NCI-H510A treated with DMSO at 0.1 percent for 48 hours (cell line): ENCODE measurements around the gene GJA5.
"Not testable (repeated sequence)": the region's sequence is repeated elsewhere in the genome, so short reads cannot be mapped to it uniquely, and the experiment has no call there.

ENCODE experiments used
- DNase-seq: peaks from one replicate; lab custom pipeline; 2025; lab: John Stamatoyannopoulos, UW

GJA5 gene

DNA sequence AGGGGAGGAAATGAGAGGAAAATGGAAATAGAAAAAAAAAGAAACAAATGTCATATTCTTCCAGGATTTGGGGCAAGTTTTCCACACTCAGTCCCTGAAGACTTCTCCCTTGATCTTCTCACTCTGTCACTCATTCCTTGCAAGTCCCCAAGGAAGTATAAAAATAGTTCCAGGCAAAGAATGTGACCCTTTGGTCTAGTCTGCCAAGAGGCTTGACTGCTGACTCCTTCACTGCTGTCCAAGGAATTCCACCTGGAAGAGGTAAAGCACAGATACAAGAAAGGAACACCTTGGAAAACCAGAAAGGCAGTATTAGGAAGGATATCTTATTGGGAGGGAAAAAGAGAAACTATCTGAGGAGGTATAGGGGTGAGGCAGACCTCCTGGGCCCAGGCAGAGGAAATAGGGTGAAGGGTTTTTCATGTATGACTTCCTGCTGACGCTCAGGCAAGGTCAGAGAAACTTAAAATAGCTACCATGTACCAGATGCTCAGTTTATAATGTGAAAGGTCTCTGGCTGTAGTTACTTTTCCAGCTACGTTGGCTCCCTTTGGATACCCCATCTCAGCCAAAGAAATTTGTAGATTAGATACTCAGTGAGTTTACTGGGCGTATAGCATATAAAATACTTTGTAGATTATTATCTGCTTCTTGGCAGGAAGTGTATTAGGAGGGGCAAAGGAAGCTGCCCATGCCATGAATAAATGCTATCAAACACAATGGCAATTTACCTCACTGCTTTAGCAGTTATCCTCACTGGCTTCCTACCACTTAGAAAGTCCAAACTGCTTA is 2.0 kb upstream of the GJA5 start:
- no peak for DNase-seq

DNA sequence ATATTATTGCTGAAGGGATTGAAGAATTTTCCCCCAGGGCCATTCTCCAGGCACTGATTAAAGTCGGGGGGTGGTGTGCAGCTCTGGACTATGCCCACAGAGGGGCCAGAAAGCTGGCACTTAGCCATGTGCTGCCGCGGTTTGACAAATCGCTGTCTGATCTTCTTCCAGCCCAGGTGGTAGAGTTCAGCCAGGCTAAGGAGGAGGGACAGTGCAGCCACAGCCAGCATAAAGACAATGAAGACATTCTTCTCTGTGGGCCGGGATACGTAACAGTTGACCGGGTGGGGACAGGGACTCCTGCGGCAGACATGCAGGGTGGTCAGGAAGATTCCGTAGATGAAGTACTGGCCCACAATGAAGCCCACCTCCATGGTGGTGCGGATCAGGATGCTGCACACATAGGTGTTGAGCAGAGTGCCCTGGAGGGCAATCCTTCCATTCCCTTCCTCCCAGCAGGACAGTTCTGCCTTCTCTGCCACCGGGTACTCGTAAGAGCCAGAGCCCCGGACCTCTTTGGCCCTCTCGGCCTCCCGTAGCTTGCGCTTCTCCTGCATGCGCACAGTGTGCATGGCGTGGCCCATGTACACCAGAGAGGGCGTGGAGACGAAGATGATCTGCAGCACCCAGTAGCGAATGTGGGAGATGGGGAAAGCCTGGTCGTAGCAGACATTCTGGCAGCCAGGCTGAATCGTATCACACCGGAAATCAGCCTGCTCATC is 1.9 kb downstream of the GJA5 start:
- DNase-seq, result no peak

DNA sequence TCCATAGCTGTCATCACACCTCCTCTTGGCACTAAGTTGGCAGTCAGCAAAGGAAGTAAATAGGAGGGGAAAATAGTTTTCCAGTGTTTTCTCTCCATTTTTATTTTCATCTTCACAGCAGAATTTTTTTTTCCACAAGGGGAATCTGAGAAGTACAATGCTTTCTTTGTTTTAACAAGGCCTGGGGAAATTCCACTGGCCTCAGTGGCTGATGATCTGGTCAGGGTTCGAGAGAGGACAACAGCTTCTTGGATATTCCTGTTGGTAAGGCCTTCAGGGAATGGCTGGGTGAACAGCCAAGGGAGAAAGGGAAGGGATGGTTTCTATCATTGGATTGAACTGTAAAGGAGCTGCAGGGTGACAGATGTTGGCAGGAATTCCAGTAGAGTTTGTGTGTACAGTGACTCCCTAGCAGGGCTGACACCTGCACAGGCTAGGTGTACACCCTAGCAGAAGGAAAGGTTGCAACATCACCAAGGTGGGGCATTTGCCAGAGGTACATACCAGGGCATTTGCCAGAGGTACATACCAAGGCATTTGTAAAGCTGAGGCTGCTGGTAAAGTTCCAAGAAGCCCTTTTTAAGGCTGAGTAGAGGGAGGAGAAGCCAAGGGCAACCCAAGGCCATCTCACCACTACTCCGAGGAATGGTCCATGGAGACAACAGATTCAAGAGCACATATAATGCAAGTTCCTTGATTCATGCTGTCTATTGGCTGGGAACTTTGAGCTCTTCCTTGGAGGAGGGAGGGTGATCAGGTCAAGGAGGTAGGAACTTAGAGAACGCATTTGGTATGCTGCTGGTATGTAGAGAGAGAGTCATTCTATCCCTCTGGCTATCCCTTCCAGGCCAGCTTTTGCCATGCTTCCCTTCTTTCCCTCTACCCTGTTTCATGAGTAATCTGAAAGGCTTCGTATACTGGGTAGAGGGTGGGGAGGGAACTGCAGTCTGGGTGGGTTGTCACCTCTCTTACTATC is 3.1 kb downstream of the GJA5 start:
- no peak for DNase-seq

DNA sequence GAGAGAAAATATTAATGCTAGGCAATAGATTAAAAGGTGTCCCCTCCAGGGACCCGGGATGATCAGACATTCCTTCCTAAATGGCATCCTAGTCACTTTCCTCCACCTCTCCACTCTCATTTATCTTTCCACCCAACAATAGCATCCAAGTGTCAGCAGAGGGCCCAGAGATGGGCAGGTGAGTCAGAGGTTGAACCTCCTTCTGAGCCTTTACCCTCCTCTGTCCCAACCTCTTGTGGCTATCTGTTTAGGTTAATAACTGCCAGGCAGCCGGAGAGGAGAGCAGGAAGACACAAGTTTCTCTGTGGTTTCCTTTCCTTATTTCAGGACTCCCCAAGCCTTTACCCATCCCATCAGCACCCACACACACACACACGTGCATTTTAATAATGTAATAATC is 4.1 kb downstream of the GJA5 start:
- no peak for DNase-seq

DNA sequence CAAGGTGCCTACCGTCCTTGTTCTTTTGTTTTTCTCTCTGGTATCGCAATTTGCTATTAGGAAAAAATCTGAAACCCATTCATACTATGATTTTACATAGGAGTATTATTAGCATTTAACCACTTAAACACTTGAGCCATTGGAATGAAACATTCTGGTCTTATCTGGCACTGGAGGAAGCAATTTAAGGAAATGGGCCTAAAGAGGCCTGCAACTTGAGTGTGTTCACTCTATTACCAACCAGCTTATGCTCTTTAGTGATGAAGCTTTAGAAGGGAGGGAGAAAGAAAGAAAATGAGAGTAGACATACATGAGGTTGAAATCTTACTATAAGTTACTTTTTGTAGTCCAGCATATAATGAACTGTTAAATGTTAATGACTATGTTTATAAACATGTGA is 5.7 kb downstream of the GJA5 start:
- DNase-seq, result no peak

DNA sequence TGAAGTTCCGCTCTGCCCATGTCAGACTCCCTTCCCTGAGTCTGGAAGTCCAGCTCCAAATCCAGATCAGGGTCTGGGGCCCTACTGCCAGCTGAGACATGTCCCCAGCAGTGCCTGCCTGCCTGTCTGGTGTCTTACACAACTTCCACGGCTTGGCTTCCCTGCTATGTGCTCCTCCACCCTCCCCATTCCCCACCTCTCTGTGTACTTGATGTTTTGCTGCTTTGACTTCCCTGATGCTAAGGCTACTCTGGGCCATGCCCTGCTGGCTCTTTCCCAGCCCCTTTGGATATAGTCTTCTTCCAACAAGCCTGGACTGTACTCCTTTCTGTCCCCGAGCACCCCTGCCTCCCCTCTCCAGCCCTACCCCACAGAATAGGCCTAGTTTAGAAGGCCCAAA is 7.3 kb downstream of the GJA5 start:
- DNase-seq, result no peak

DNA sequence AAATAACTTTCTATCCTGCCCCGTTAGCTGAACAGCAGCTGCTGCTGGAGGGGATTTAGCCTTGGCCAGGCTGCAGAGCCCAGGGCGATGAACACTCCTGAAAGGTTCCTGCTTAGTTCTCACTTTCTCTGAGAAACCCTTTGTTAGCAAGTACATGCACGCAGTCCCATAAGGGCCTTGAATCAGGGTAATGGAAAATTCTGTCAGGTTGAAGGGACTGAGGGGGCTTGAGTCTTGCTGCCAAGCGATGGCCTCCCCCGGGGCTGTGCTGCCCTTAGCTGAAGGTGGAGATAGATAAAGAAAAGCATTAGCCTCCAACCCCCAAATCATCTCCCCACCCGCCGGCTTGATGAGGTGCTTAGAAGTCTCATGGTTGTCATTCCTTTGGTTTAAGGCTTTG is 7.9 kb downstream of the GJA5 start:
- no peak for DNase-seq

DNA sequence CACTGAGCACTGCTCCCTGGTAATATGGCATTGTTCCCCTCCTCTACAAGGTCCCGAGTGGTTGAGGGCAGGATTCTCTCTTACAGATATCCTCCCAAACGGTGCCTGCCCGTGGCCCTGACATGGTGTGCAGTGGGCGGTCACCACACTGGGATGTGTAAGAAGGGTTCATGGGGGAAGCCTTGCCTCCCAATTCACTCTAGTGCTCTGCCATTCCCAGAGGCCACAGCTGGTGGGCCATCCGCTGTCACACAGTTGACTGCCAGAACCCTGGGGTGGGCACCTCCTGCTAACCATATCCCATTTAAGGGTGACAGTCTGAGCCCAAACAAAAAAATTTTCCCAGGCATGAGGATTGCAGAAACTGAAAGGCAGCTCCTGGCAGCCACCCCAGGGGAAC is 9.1 kb downstream of the GJA5 start:
- DNase-seq, result no peak

DNA sequence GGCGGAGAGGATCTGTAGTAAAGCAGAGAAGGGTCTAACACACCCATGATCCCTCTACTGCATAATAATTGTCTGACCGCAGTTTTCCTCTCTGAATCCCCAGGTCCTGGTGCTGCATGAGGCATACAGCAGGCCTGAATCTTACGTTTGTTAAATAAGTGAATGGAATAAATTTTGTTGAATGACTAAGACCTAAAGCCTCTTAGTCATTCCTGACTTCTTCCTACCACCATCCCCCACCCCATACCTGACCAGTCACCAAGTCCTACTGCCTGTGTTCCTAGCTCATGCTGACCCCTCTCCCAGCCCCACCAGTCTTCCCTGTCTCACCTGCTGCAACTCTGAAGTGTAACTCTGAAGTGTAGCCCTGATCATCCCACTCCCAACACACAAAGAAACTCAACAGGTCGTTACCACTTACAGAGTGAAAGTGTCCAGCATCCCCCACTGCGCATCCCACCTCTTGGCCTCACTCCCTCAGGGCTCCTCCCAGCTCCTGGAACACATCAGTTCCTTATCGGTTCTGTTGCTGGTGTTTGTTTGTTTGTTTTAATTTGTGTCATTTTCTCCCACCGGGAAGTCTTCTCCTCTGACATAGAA is 9.7 kb downstream of the GJA5 start:
- no peak for DNase-seq

DNA sequence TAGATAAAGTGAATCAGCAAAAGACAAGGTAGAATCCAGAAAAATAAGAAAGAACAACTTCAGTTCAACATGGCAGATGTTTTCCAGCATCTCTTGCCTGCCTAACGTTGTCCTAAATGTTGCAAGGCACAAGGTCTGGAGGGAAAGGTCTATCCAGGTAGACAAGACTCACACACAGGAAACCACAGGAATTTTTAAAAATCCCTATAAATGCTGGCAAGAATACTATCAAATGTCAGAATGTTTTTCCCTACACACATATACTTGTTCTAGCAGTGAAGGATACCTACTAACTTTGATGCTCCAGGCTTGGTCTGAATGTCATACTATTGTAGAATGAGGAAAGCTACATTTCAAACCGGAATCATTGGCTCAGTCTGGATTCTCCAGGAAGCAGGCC is 10.6 kb downstream of the GJA5 start:
- no peak for DNase-seq

DNA sequence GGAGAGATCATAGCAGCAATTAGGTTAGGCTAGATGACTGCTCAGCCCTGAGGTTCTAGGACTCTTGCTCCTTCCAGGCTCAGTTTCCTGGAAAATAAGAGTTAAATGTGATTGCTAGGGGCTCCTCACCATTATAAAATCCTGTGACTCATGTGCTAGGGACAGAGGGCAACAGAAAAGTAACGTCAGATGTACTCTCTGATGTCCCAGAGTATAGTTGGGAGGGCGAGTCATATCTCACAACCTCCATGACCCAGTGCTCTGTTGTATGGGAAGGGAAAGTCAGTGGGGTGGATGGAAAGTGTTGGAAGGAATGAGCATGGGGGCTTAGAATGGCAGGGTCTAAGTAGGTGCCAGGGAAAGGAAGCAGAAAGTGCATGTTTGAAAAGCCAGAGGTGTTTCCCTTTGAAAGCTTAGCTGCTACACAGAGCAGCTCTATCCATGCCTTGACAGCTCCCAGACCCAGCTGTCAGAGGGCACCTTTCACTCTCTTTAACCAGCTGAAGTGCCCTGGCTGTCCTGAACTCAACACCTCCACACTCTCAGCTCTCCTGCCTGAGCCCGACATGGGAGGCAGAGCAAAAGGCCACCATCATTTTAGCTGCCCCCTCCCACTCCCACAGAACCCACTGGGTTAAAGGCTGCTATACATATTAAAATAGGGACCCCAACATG is 11.6 kb downstream of the GJA5 start:
- no peak for DNase-seq

DNA sequence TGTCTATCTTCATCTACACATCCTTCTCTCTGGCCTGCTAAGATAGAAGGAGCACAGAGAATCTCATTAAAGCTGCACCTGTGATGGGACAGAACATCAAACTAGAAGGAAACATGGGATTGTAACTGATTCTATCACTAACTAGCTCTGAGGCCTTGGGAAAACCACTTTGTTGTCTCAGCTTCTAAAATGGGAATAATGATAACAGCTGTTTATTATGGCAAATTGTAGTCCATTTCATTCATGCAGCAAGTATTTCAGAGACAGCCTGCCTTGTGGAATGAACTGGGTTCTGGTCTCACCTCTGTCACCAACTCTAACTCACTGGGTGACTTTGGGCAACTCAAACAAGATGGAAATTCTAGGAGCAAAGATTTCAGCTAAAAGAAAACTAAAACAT is 12.4 kb downstream of the GJA5 start:
- DNase-seq, result no peak

DNA sequence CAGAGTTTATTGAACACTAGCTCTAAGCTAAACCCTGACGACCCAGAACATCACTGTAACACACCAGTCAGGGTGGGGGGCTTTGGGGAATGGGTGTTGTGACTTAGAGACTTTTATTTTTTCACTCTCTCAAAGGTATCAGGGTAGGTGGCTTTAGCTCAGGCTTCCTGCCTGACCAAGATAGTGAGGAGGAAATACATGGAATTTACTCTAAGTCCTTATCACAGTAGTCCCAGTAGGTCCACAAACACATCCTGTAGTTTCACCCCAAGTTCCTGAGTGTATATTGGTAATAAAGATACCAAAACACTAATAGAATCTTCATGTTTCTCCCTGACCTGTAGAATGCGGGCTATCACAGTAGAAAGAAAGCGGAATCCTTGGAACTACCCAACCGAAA is 15.1 kb downstream of the GJA5 start:
- no peak for DNase-seq

DNA sequence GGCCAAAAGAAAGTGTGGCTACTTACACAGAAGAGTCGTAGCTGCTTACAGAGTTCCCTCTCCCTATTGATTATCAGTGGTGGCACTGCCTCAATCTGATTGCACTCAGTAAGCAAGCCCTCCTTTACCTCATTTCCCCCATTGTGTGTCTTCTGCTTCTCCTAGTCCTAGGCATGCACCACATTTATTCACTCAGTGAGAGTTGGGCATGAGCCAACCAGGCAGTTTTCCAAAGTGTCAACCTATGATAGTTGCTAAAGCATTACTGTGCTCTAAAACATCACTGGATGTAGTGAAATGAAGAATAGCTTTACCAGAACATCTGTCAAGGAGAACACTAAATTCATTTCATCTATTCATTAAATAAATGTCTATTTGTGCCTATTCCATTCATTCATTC is 19.3 kb downstream of the GJA5 start:
- no peak for DNase-seq

DNA sequence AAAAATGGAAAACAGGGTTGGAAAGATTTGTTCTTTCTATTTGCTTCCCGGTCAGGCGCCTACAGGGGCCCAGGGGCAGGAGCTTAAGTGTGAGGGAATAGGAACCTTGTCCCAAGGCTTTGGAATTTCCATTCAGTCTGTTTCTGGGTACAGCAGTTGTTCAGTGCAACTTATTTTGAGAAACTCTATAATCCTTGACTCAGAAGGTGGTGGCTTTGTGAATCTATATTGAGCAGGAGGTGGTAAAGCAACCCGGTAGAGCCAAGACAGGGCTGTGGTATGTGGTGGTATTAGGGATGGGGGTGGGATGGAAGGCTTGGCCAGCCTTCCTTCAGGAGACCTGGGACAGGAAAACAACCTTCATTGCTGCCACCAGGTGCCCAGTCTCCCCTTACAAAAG is 20.0 kb downstream of the GJA5 start:
- DNase-seq, result no peak

DNA sequence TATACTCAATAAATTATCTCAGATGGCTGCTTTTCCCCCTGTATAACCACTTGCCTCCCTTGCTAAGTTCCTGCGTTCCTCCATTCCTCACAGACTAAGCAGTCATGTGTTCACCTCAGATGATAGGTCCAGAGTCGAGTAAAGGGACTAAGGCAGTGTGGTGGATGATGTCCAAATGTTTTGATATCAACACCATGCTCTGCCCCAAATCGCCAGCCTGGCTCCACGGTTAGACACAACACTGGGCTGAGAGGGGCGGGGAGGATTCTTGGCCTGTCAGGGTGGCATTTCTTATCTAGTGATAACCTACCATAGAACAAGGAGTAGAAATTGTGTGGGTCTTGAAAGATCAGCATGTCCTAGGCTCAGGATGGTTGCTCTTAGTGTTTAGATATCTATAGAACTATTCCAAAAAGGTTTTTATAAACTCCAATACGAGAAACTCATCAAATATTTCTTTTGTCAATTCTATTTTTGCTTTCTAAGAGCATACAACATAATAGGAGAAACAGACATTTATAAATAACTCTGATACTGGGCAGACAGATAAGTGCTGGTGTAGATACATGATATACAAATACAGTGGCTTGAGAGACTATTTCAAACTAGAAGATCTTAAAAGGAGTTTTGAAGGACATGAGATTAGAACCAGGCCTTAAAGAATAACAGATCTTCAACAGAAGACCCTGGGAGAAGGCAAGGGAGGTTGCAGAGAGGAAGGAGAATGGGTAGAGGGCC is 21.5 kb downstream of the GJA5 start:
- no peak for DNase-seq

DNA sequence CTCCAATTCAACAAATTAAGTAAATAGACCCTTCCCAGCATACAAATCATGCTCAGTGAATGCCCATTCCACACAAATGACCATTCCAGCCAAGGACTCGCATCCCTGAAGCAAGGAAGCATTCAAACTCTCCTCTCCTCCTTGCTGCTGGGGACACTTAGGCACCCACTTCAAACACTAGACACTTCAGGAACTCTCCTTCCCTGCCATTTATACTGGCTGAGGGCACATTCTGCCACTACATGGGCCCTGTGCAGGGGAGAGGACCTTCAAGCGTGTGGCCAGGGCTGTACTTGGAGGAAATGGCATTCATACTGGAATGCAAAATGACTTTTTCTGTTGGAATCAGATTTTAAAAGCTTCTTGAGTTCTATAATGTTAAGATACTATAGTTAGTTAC is 22.3 kb downstream of the GJA5 start:
- DNase-seq, result no peak

DNA sequence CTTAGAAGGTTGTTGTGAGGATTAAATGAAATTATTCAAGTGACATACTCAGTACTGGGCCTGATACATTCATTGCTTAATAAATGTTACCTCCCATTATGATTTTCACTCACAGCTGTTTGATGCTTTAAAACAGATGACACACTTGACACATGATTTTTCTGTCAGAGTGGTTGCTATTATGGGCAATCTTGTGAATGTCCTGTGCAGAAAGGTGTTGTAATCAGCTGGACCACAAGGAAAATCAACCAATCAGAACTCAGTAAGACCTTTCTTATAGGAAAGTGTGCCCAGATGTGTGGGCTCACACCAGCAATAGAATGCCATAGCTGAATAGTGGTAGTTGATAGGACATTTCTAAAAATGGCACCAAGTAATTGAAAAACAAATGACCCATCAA is 23.5 kb downstream of the GJA5 start:
- no peak for DNase-seq

DNA sequence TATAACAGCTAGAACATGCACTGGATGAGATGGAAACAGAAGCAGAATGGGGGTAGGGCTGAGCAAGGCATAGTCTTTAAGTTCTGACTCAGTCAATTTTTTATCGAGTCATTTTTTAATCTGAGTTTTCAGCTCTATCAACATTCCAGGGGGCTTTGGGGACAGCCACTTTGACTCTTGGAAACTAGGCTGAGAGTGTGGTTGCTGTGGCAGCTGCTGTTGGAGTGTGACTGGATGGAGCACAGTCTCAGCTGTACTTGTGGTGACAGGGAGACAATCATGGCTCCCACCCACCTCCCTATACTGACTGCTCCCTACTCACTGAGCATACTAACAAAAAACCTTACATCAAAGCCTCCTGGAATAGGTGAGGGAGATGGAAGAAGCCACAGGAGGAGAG is 25.0 kb downstream of the GJA5 start:
- DNase-seq, result no peak

DNA sequence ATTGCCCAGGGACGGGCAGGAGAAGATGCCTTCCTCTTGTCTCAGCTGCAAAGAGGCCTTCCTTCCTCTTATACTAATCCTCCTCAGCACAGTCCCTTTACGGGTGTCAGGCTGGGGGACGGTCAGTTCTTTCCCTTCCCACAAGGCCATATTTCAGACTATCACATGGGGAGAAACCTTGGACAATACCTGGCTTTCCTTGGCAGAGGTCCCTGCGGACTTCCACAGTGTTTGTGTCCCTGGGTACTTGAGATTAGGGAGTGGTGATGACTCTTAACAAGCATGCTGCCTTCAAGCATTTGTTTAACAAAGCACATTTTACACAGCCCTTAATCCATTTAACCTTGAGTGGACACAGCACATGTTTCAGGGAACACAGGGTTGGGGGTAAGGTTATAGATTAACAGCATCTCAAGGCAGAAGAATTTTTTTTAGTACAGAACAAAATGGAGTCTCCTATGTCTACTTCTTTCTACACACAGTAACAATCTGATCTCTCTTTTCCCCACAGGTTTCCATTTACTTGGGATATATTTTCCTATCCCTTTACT is 26.0 kb downstream of the GJA5 start:
- not testable (repeated sequence) for DNase-seq

DNA sequence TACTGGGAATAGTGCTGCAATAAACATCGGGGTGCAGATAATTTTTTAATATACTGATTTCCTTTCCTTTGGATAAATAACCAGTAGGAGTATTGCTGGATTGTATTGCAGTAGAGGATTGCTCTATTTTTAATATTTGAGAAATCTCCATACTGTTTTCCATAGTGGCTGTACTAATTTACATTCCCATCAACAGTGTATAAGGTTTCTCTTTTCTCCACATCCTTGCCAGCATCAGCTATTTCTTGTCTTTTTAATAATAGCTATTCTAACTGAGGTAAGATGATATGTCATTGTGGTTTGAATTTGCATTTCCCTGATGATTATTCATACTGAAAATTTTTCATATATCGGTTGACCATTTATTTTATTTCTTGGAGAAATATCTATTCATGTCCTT is 31.1 kb downstream of the GJA5 start:
- no peak for DNase-seq
